ENCODE data around the gene GNAO1.

The GNAO1 gene

GRCh38 chr16:56267888-56268287 lies 76.6 kb downstream of the GNAO1 start:
- no peaks in the 10 kb centered on the region for H3K36me3 ChIP-seq (ENCODE audit: control insufficient read depth in 1 of 2, insufficient read depth in 2 of 2, low read length in 2 of 2)
- peak overlapping the region; percentile 82 for H3K27ac ChIP-seq (ENCODE audit: low read length)
- peak overlapping the region; percentile 30 to 41 for H3K4me3 ChIP-seq (ENCODE audit: low read depth in 1 of 2, low read length in 2 of 2)
- no peaks in the 10 kb centered on the region for H3K27me3 ChIP-seq (ENCODE audit: low read depth, low read length)
- H3K4me1 ChIP-seq (ENCODE audit: control insufficient read depth in 1 of 2, insufficient read depth in 2 of 2, low read length in 2 of 2) = peaks cover 8 to 10% of the 10 kb centered on the region in 2 donors
- no peaks in the 10 kb centered on the region for H3K9me3 ChIP-seq (ENCODE audit: control insufficient read depth in 1 of 2, low read length in 2 of 2)

DNA sequence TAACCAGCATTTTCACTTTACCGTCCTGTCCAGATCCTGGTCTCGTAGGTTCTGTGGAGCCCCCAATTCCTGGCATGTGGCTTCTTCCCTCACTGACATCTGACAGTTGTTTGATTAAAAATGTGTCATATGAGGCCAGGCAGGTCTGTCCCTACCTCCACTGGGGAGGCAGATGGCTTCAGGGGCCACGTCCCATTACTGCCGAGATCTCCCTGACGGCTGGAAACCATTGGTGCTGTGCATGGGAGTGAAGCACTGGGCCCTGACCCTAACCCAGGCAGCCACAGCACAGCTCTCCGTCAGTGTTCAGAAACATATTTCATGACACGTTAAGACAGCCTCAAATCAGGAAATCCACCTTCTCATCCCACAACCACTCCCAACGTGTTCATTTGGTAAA lies 77.5 kb downstream of the GNAO1 start:
- H3K36me3 ChIP-seq (ENCODE audit: control insufficient read depth in 1 of 2, insufficient read depth in 2 of 2, low read length in 2 of 2) = no peaks in the 10 kb centered on the region
- H3K27me3 ChIP-seq (ENCODE audit: low read depth, low read length) = no peaks in the 10 kb centered on the region
- peak overlapping the region; percentile 30 to 41 for H3K4me3 ChIP-seq (ENCODE audit: low read depth in 1 of 2, low read length in 2 of 2)
- no peaks in the 10 kb centered on the region for H3K9me3 ChIP-seq (ENCODE audit: control insufficient read depth in 1 of 2, low read length in 2 of 2)
- H3K27ac ChIP-seq (ENCODE audit: low read length) = peak overlapping the region; percentile 82
- peaks cover 6 to 10% of the 10 kb centered on the region in 2 donors for H3K4me1 ChIP-seq (ENCODE audit: control insufficient read depth in 1 of 2, insufficient read depth in 2 of 2, low read length in 2 of 2)

GRCh38 chr16:56269281-56269680 lies 78.0 kb downstream of the GNAO1 start:
- Histone ChIP-seq H3K27me3 (ENCODE audit: low read depth, low read length) (no peaks in the 10 kb centered on the region), H3K9me3 (ENCODE audit: control insufficient read depth in 1 of 2, low read length in 2 of 2) (no peaks in the 10 kb centered on the region), H3K4me3 (ENCODE audit: low read depth in 1 of 2, low read length in 2 of 2) (peak overlapping the region; percentile 30 to 41), H3K27ac (ENCODE audit: low read length) (peak overlapping the region; percentile 82), H3K36me3 (ENCODE audit: control insufficient read depth in 1 of 2, insufficient read depth in 2 of 2, low read length in 2 of 2) (no peaks in the 10 kb centered on the region), H3K4me1 (ENCODE audit: control insufficient read depth in 1 of 2, insufficient read depth in 2 of 2, low read length in 2 of 2) (peaks cover 2 to 10% of the 10 kb centered on the region in 2 donors)

- Histone ChIP-seq H3K4me3 (ENCODE audit: low read depth in 1 of 2, low read length in 2 of 2) (peak overlapping the region in 1 of 2 donors; percentile 41), H3K27me3 (ENCODE audit: low read depth, low read length) (no peaks in the 10 kb centered on the region), H3K9me3 (ENCODE audit: control insufficient read depth in 1 of 2, low read length in 2 of 2) (no peaks in the 10 kb centered on the region), H3K4me1 (ENCODE audit: control insufficient read depth in 1 of 2, insufficient read depth in 2 of 2, low read length in 2 of 2) (peaks cover 0 to 10% of the 10 kb centered on the region in 2 donors), H3K27ac (ENCODE audit: low read length) (peak overlapping the region; percentile 82), H3K36me3 (ENCODE audit: control insufficient read depth in 1 of 2, insufficient read depth in 2 of 2, low read length in 2 of 2) (no peaks in the 10 kb centered on the region)
Measured at GRCh38 chr16:56269811-56270684, 78.8 kb downstream of the GNAO1 start.

- no peak overlapping the region for H3K4me3 ChIP-seq (ENCODE audit: low read depth in 1 of 2, low read length in 2 of 2)
- H3K27ac ChIP-seq (ENCODE audit: low read length) = peak overlapping the region; percentile 82
- peaks cover 0 to 6% of the 10 kb centered on the region in 2 donors for H3K4me1 ChIP-seq (ENCODE audit: control insufficient read depth in 1 of 2, insufficient read depth in 2 of 2, low read length in 2 of 2)
- H3K36me3 ChIP-seq (ENCODE audit: control insufficient read depth in 1 of 2, insufficient read depth in 2 of 2, low read length in 2 of 2) = no peaks in the 10 kb centered on the region
- no peaks in the 10 kb centered on the region for H3K9me3 ChIP-seq (ENCODE audit: control insufficient read depth in 1 of 2, low read length in 2 of 2)
- no peaks in the 10 kb centered on the region for H3K27me3 ChIP-seq (ENCODE audit: low read depth, low read length)
Measured at GRCh38 chr16:56270828-56271227, 79.5 kb downstream of the GNAO1 start.

GRCh38 chr16:56272583-56272894 lies 81.2 kb downstream of the GNAO1 start:
- Histone ChIP-seq H3K4me3 (ENCODE audit: low read depth in 1 of 2, low read length in 2 of 2) (no peak overlapping the region), H3K27ac (ENCODE audit: low read length) (no peak overlapping the region)

DNA sequence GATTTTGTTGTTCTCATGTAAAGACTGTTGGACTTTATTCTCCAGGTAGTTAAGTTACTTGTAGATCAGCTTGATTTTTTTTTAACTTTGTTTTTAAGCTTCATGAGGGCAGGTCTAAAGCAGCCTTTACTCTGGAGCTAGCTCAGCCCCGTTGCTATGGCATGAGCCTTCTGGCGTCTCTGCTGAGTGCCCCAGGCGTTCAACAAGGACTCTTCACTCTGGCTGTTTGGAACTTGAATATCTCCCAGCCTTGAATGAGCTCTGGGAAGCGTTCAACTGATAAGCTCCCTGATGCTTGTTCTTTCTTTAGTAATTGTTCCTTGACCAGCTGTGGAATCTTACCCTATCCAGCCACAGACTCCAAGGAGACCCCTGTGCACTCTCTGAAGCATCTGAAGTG lies 82.3 kb downstream of the GNAO1 start:
- Histone ChIP-seq H3K27ac (ENCODE audit: low read length) (no peak overlapping the region), H3K9me3 (ENCODE audit: control insufficient read depth in 1 of 2, low read length in 2 of 2) (no peaks in the 10 kb centered on the region)

More at GRCh38 chr16:56272583-56272894, 81.2 kb downstream of the GNAO1 start:
- Histone ChIP-seq H3K27me3 (ENCODE audit: low read depth, low read length) (no peaks in the 10 kb centered on the region), H3K4me1 (ENCODE audit: control insufficient read depth in 1 of 2, insufficient read depth in 2 of 2, low read length in 2 of 2) (peaks cover 6 to 13% of the 10 kb centered on the region in 2 donors), H3K36me3 (ENCODE audit: control insufficient read depth in 1 of 2, insufficient read depth in 2 of 2, low read length in 2 of 2) (no peaks in the 10 kb centered on the region), H3K9me3 (ENCODE audit: control insufficient read depth in 1 of 2, low read length in 2 of 2) (no peaks in the 10 kb centered on the region)

GRCh38 chr16:56274369-56274768 lies 83.1 kb downstream of the GNAO1 start:
- no peaks in the 10 kb centered on the region for H3K27me3 ChIP-seq (ENCODE audit: low read depth, low read length)
- H3K27ac ChIP-seq (ENCODE audit: low read length) = no peak overlapping the region
- H3K36me3 ChIP-seq (ENCODE audit: control insufficient read depth in 1 of 2, insufficient read depth in 2 of 2, low read length in 2 of 2) = no peaks in the 10 kb centered on the region
- H3K9me3 ChIP-seq (ENCODE audit: control insufficient read depth in 1 of 2, low read length in 2 of 2) = no peaks in the 10 kb centered on the region
- peaks cover 6 to 13% of the 10 kb centered on the region in 2 donors for H3K4me1 ChIP-seq (ENCODE audit: control insufficient read depth in 1 of 2, insufficient read depth in 2 of 2, low read length in 2 of 2)
- H3K4me3 ChIP-seq (ENCODE audit: low read depth in 1 of 2, low read length in 2 of 2) = no peak overlapping the region

More for the DNA sequence above, 82.3 kb downstream of the GNAO1 start:
- no peaks in the 10 kb centered on the region for H3K27me3 ChIP-seq (ENCODE audit: low read depth, low read length)
- H3K36me3 ChIP-seq (ENCODE audit: control insufficient read depth in 1 of 2, insufficient read depth in 2 of 2, low read length in 2 of 2) = no peaks in the 10 kb centered on the region
- H3K4me1 ChIP-seq (ENCODE audit: control insufficient read depth in 1 of 2, insufficient read depth in 2 of 2, low read length in 2 of 2) = peaks cover 6 to 13% of the 10 kb centered on the region in 2 donors
- no peak overlapping the region for H3K4me3 ChIP-seq (ENCODE audit: low read depth in 1 of 2, low read length in 2 of 2)

DNA sequence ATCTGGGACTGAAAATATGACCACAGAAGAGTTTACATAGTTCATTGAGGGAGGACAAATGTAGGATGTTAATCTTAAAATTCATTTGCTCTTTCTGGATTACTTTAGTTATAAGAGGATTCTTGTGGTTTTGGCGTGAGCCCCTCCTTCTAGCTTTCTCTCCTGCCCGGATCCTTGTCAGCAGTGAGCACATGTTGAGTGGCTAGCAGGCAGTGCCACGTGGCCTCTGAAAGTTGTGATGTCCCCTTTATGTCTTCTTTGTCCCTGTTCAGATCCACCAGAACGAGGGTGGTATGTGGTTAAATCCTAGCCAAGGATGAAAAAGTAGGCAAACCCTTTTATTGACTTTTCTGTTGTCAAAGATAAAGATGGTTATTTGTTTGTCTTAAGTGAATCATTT lies 83.8 kb downstream of the GNAO1 start:
- H3K27ac ChIP-seq (ENCODE audit: low read length) = no peak overlapping the region
- peaks cover 1 to 13% of the 10 kb centered on the region in 2 donors for H3K4me1 ChIP-seq (ENCODE audit: control insufficient read depth in 1 of 2, insufficient read depth in 2 of 2, low read length in 2 of 2)

DNA sequence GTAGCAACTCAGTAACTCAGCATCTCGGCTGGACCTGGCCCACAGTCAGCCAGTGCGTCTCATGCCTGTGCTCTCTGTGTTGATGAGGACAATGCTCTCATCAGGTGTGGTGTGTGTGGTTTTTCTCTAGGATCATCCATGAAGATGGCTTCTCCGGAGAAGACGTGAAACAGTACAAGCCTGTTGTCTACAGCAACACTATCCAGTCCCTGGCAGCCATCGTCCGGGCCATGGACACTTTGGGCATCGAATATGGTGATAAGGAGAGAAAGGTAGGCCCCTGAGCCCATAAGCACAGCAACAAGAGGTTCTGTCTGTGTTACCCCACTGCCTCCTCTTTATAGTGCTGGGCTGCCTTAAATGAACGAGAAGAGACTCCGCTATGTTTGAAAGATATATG lies 84.5 kb downstream of the GNAO1 start:
- H3K36me3 ChIP-seq (ENCODE audit: control insufficient read depth in 1 of 2, insufficient read depth in 2 of 2, low read length in 2 of 2) = no peaks in the 10 kb centered on the region
- H3K9me3 ChIP-seq (ENCODE audit: control insufficient read depth in 1 of 2, low read length in 2 of 2) = no peaks in the 10 kb centered on the region
- peaks cover 0 to 13% of the 10 kb centered on the region in 2 donors for H3K4me1 ChIP-seq (ENCODE audit: control insufficient read depth in 1 of 2, insufficient read depth in 2 of 2, low read length in 2 of 2)
- H3K4me3 ChIP-seq (ENCODE audit: low read depth in 1 of 2, low read length in 2 of 2) = no peak overlapping the region
- H3K27ac ChIP-seq (ENCODE audit: low read length) = no peak overlapping the region
- no peaks in the 10 kb centered on the region for H3K27me3 ChIP-seq (ENCODE audit: low read depth, low read length)

More for the DNA sequence above, 83.8 kb downstream of the GNAO1 start:
- no peak overlapping the region for H3K4me3 ChIP-seq (ENCODE audit: low read depth in 1 of 2, low read length in 2 of 2)
- no peaks in the 10 kb centered on the region for H3K36me3 ChIP-seq (ENCODE audit: control insufficient read depth in 1 of 2, insufficient read depth in 2 of 2, low read length in 2 of 2)
- no peaks in the 10 kb centered on the region for H3K27me3 ChIP-seq (ENCODE audit: low read depth, low read length)
- H3K9me3 ChIP-seq (ENCODE audit: control insufficient read depth in 1 of 2, low read length in 2 of 2) = no peaks in the 10 kb centered on the region

DNA sequence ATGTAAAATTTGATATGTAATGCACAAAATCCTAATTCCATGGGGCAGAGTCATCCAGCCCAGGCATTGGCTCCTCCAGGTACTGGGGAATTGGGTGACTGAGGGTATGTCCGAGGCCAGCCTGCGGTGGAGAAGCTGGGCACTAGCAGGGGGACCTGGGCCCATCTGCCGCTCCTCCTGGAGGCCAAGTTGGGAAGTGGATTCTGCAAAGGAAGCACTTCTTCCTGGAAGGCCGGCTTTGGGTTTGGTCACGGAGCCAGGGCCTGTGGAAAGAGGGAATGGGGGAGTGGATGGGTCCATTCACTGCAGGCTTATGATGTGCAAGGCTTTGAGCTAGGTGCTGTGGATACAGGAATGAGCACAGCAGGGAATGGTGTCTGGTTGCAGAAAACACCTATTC lies 85.8 kb downstream of the GNAO1 start:
- H3K9me3 ChIP-seq (ENCODE audit: control insufficient read depth in 1 of 2, low read length in 2 of 2) = no peaks in the 10 kb centered on the region
- H3K36me3 ChIP-seq (ENCODE audit: control insufficient read depth in 1 of 2, insufficient read depth in 2 of 2, low read length in 2 of 2) = no peaks in the 10 kb centered on the region
- H3K27ac ChIP-seq (ENCODE audit: low read length) = no peak overlapping the region
- no peaks in the 10 kb centered on the region for H3K27me3 ChIP-seq (ENCODE audit: low read depth, low read length)
- peaks cover 0 to 13% of the 10 kb centered on the region in 2 donors for H3K4me1 ChIP-seq (ENCODE audit: control insufficient read depth in 1 of 2, insufficient read depth in 2 of 2, low read length in 2 of 2)
- H3K4me3 ChIP-seq (ENCODE audit: low read depth in 1 of 2, low read length in 2 of 2) = no peak overlapping the region
